ENCODE results near the gene MFSD12.

Gene MFSD12

GRCh38 chr19:3557461-3558248 lies at the start of gene MFSD12:
MFSD12 (minus strand) TSS chr19:3557586; CDS start chr19:3557403, 183 bp downstream.
- Histone ChIP-seq H3K4me2 (peak within 1 kb of the TSS; percentile 95), H3K9ac (peak within 1 kb of the TSS; percentile 87), H3K27ac (peak within 1 kb of the TSS; percentile 86), H3K9me3 (no peaks in the 10 kb centered on the region), H3K4me1 (peaks cover 81% of the 10 kb centered on the region), H3K27me3 (no peaks in the 10 kb centered on the region), H3K36me3 (no peaks in the 10 kb centered on the region), H4K20me1 (peaks cover 43% of the 10 kb centered on the region), H3K4me3 (peak within 1 kb of the TSS; percentile 95)
- no peak for TF ChIP-seq Cebpa-rat (IDR thresholded peaks at IDR 0.05)

DNA sequence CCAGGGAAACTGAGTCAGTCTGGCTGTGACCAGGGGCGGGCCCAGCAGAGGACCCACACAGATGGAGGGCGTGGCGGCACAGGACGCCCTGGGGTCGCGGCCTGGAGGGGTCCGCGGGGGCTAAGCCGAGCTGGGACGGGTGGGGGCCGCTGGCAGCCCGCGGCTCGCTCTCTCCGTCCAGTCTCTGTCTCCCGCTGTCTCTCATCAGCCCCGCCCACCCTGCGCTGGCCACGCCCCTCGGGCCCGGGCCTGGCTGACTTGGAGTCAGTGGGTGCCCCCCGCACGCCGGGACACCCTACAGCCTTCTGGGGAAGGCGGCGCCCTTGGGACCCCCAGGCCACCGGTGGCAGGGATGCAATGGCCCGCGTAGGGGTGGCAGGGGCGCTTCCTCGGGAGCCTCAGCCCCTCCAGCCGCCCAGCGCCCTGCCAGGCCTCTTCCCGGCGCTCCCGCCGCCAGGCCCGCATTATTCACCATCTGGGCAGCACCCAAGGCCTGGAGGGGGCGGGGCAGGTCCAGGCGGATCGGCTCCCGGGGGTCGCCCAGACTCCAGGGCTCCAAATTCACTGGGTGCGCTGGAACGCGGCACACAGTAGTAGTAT lies 49.4 kb upstream of the MFSD12 start, which contains the start of gene TBXA2R:
Gene TBXA2R (minus strand): TSS at position 186 of the 600 bp plus-strand sequence. CDS start 6,241 bp downstream, outside the sequence.
- no peak for TF ChIP-seq Cebpa-rat (IDR thresholded peaks at IDR 0.05)
- Histone ChIP-seq H4K20me1 (peaks cover 21% of the 10 kb centered on the region; the same call in 1 of the 2 replicates), H3K27ac (no peak within 1 kb of the TSS; the same call in 1 of the 2 replicates), H3K9me3 (no peaks in the 10 kb centered on the region), H3K4me3 (peak within 1 kb of the TSS; percentile 51; the same call in 1 of the 2 replicates), H3K36me3 (peaks cover 11% of the 10 kb centered on the region), H3K9ac (0 out of 2 replicates have a peak within 1 kb of the TSS, but pooled peaks have one; percentile 29), H3K4me1 (peaks cover 87% of the 10 kb centered on the region), H3K4me2 (peak within 1 kb of the TSS; percentile 96), H3K27me3 (peaks cover 23% of the 10 kb centered on the region)

DNA sequence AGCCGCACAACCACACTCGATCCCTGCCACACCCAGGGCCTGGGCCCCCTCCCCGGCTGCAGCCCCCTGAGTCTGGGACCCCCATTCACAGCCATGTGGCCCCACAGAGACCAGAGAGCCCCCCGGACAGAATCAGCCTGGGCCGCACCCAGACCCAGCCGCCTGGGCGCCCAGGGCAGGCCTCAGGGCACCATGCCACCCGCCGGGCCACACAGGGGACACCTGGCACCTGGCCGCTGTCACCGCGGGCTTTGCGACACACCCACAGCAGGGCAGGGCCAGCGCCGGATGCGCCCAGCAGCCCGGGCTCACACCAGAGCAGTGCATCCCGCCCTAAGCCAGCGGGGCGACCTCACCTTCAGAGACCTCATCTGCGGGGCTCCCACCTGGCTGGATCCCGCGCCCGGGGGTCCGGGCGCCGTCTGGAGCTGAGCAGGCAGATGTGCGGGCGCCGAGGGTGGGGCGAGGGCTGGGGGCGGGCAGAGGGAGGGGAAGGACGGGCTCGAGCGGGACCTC lies 48.8 kb upstream of the MFSD12 start:
- no peak overlapping the region for H3K27ac ChIP-seq
- peaks cover 23% of the 10 kb centered on the region for H3K27me3 ChIP-seq
- no peak for TF ChIP-seq Cebpa-rat (IDR thresholded peaks at IDR 0.05)
- peaks cover 6% of the 10 kb centered on the region for H3K36me3 ChIP-seq
- H3K4me2 ChIP-seq, result peak overlapping the region; percentile 96
- no peak overlapping the region for H3K9ac ChIP-seq
- no peaks in the 10 kb centered on the region for H3K9me3 ChIP-seq
- H3K4me3 ChIP-seq, result peak overlapping the region; percentile 51; the same call in 1 of the 2 replicates
- peaks cover 85% of the 10 kb centered on the region for H3K4me1 ChIP-seq
- peaks cover 16% of the 10 kb centered on the region; the same call in 1 of the 2 replicates for H4K20me1 ChIP-seq

DNA sequence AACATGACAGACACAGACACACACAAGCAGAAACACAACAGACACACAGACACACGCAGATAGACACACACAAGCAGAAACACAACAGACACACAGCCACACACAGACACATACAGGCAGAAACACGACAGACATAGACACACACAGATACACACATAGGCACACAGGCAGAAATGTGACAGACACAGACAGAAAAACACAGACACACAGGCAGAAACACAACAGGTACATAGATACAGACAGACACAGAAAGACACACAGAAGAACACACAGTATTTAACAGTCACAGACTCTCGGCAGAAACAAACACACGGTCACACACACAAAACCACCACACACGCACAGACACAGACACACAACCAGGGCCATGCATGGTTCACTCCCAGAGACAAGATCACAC lies 48.4 kb upstream of the MFSD12 start:
- Histone ChIP-seq H3K36me3 (peaks cover 1% of the 10 kb centered on the region; the same call in 1 of the 2 replicates), H3K4me1 (peaks cover 85% of the 10 kb centered on the region), H3K9me3 (no peaks in the 10 kb centered on the region), H3K4me3 (peak overlapping the region; percentile 51; the same call in 1 of the 2 replicates), H3K27ac (no peak overlapping the region), H4K20me1 (peaks cover 11% of the 10 kb centered on the region; the same call in 1 of the 2 replicates), H3K9ac (no peak overlapping the region), H3K4me2 (peak overlapping the region; percentile 96), H3K27me3 (peaks cover 23% of the 10 kb centered on the region)
- TF ChIP-seq Cebpa-rat (IDR thresholded peaks at IDR 0.05), result no peak

DNA sequence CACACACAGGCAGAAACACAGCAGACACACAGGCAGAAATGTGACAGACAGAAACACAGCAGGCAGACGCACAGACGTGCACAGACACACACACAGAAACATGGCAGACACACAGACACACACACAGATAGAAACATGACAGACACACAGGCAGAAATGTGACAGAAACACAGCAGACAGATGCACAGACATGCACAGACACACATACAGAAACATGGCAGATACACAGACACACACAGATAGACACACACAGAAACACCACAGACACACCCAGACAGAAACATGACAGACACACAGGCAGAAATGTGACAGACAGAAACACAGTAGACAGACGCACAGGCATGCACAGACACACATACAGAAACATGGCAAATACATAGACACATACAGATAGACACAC lies 48.0 kb upstream of the MFSD12 start:
- no peak overlapping the region for H3K27ac ChIP-seq
- H3K4me1 ChIP-seq, result peaks cover 85% of the 10 kb centered on the region
- peaks cover 23% of the 10 kb centered on the region for H3K27me3 ChIP-seq
- 0 out of 2 replicates have a peak overlapping the region, but pooled peaks have one; percentile 47 for H3K4me3 ChIP-seq
- H3K9ac ChIP-seq, result peak overlapping the region; percentile 1; the same call in 1 of the 2 replicates
- no peak for TF ChIP-seq Cebpa-rat (IDR thresholded peaks at IDR 0.05)
- no peaks in the 10 kb centered on the region for H3K36me3 ChIP-seq
- H3K9me3 ChIP-seq, result 0 out of 2 replicates have a peak, but pooled peaks cover 2% of the 10 kb centered on the region
- H3K4me2 ChIP-seq, result peak overlapping the region; percentile 96
- H4K20me1 ChIP-seq, result peaks cover 10% of the 10 kb centered on the region; the same call in 1 of the 2 replicates

DNA sequence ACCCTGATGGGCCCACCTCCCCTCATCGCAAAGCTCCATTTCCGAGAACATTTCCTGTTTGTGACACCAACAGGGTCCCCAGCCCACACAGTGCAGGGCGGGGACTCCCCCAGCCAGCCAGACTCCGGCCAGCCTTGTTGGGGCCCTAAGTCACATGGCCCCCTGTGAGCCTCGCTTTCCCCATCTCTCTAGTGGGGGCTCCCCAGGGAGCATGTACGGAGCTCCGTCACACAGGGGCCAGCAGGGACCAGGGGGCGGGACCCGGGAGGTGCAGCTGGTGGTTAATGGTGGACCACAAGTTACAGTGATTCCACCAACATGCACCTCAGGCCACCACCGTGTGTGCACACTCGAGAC lies 47.6 kb upstream of the MFSD12 start:
- H3K4me1 ChIP-seq, result peaks cover 85% of the 10 kb centered on the region
- H3K4me2 ChIP-seq, result peak overlapping the region; percentile 96
- peak overlapping the region; percentile 47 for H3K4me3 ChIP-seq
- H3K9ac ChIP-seq, result peak overlapping the region; percentile 1; the same call in 1 of the 2 replicates
- H3K27ac ChIP-seq, result no peak overlapping the region
- H3K9me3 ChIP-seq, result 0 out of 2 replicates have a peak, but pooled peaks cover 5% of the 10 kb centered on the region
- peaks cover 23% of the 10 kb centered on the region for H3K27me3 ChIP-seq
- TF ChIP-seq Cebpa-rat (IDR thresholded peaks at IDR 0.05), result no peak
- H4K20me1 ChIP-seq, result peaks cover 6% of the 10 kb centered on the region; the same call in 1 of the 2 replicates
- no peaks in the 10 kb centered on the region for H3K36me3 ChIP-seq

GRCh38 chr19:3604227-3604986 lies 47.0 kb upstream of the MFSD12 start:
- 0 out of 2 replicates have a peak, but pooled peaks cover 5% of the 10 kb centered on the region for H3K9me3 ChIP-seq
- no peak for TF ChIP-seq Cebpa-rat (IDR thresholded peaks at IDR 0.05)
- peak overlapping the region; percentile 1; the same call in 1 of the 2 replicates for H3K9ac ChIP-seq
- H3K4me2 ChIP-seq, result peak overlapping the region; percentile 96
- H3K36me3 ChIP-seq, result no peaks in the 10 kb centered on the region
- no peak overlapping the region for H3K27ac ChIP-seq
- H4K20me1 ChIP-seq, result peaks cover 4% of the 10 kb centered on the region; the same call in 1 of the 2 replicates
- peaks cover 82% of the 10 kb centered on the region for H3K4me1 ChIP-seq
- H3K4me3 ChIP-seq, result peak overlapping the region; percentile 47
- peaks cover 23% of the 10 kb centered on the region for H3K27me3 ChIP-seq

DNA sequence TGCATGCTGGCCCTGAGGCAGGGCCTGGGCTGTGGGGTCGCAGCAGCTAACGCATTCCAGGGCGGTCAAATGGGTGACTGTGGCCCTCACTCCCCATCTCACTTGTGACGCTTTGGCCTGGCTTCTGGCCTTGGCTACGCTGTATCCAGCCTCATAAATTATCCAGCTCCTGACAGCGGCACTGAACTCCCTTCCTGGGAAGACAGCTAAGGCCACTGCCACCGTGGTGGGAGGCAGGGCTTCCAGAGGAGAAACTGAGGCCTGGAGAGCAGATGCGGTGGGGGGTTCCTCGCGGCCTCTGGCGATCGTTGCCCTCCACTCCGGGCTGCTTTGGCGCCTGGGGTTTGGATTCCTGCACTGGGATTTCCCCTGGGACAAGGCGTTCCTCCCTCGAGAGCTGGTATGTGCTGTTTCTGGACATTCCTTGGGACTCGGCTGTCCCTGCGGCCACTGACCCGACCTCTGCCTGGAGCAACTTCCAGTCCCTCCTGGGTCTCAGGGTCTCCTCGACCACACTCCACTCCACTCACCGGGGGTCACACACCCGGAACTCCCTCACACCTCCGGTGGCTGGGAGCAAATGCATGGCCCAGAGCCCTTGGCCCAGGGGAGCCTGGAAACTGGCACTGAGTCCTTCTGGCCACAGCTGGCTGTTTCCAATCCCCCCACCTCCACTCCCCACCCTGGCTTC lies 45.9 kb upstream of the MFSD12 start:
- H3K4me3 ChIP-seq, result no peak overlapping the region
- no peaks in the 10 kb centered on the region for H3K36me3 ChIP-seq
- no peak for TF ChIP-seq Cebpa-rat (IDR thresholded peaks at IDR 0.05)
- no peak overlapping the region for H3K9ac ChIP-seq
- peak overlapping the region; percentile 32 for H3K4me2 ChIP-seq
- H3K27ac ChIP-seq, result no peak overlapping the region
- peaks cover 23% of the 10 kb centered on the region for H3K27me3 ChIP-seq
- peaks cover 71% of the 10 kb centered on the region for H3K4me1 ChIP-seq
- 0 out of 2 replicates have a peak, but pooled peaks cover 5% of the 10 kb centered on the region for H3K9me3 ChIP-seq
- peaks cover 4% of the 10 kb centered on the region; the same call in 1 of the 2 replicates for H4K20me1 ChIP-seq

All from BLaER1 (cell line).